Peyer's patch (tissue), 4 donors: ENCODE measurements around the gene TMEM204. TPM values are rescaled to one million over a fixed set of nuclear protein-coding genes. Genes with fewer than 3 reads are reported as not detected.

ENCODE experiments used
- DNase-seq, 3 donors: peaks; one replicate each; pipeline ENCODE4 v3.0.0-alpha.2; 2017 to 2019
- H3K27ac ChIP-seq, 4 donors: fragments of 200-600 bp; sonication (generic); one replicate each; pipeline ENCODE4 v1.5.1; 2016 to 2019
- H3K27me3 ChIP-seq, 2 donors: fragments of 200-600 bp; sonication (generic); one replicate each; pipeline ENCODE4 v1.5.1; 2019
- H3K36me3 ChIP-seq, 3 donors: fragments of 200-600 bp; sonication (generic); one replicate each; pipeline ENCODE4 v1.5.1; 2016 to 2019
- H3K4me1 ChIP-seq, 4 donors: fragments of 200-600 bp; sonication (generic); one replicate each; pipeline ENCODE4 v1.5.1; 2016 to 2019
- H3K4me3 ChIP-seq, 4 donors: fragments of 200-600 bp; sonication (generic); 1 replicate in 3 of 4; 2 replicates in 1 of 4; pipeline ENCODE4 v1.5.1; 2016 to 2019; ENCODE audit warnings: mild to moderate bottlenecking in 1 of 4
- H3K9me3 ChIP-seq, 4 donors: fragments of 200-600 bp; sonication (generic); one replicate each; pipeline ENCODE4 v1.5.1; 2016 to 2019; ENCODE audit warnings: mild to moderate bottlenecking in 1 of 4
- CTCF ChIP-seq, 6 experiments: fragments of 450-650 bp in 4 of 6; fragments of 200-600 bp in 2 of 6; sonication (generic) in 1 of 6; IDR thresholded peaks; one replicate each; pipeline ENCODE4 v1.5.1; 2017 to 2019; ENCODE audit warnings: antibody characterized with exemption in 6 of 6, mild to moderate bottlenecking in 3 of 6, moderate library complexity in 1 of 6
- POLR2A ChIP-seq, 2 donors: fragments of 450-650 bp; IDR thresholded peaks; one replicate each; pipeline ENCODE4 v1.5.1; 2017; ENCODE audit warnings: antibody characterized with exemption in 2 of 2, mild to moderate bottlenecking in 2 of 2, moderate library complexity in 2 of 2
- total RNA-seq, 4 donors: library from RNA; depleted of rRNA; stranded (reverse); fragments of >200 nt; gene quantifications; one replicate each; pipeline ENCODE4 v1.1.0, GENCODE V29; 2016

The TMEM204 gene
- total RNA-seq, 4 donors from 2014 or later = 7.4 to 42.1 (median 11.6) TPM

- DNase-seq = peak in 1 of 3 donors; percentile 66
- TF ChIP-seq CTCF (IDR thresholded peaks at IDR 0.05) = no peak
- peak overlapping the region; percentile 80 to 95 (median 89) for H3K27ac ChIP-seq
- H3K4me3 ChIP-seq = peak overlapping the region in 2 of 4 donors; percentile 14 to 67
- H3K36me3 ChIP-seq = peaks cover 0 to 14% (median 0%) of the 10 kb centered on the region in 3 donors
- peaks cover 0 to 35% (median 12%) of the 10 kb centered on the region in 4 donors for H3K4me1 ChIP-seq
- no peaks in the 10 kb centered on the region for H3K27me3 ChIP-seq
- H3K9me3 ChIP-seq = no peaks in the 10 kb centered on the region
These were observed 1.2 kb upstream of the TMEM204 start for GRCh38 chr16:1532081-1532760.

- H3K9me3 ChIP-seq = no peaks in the 10 kb centered on the region
- DNase-seq = no peak
- TF ChIP-seq POLR2A (IDR thresholded peaks at IDR 0.05) = no peak
- H3K27me3 ChIP-seq = no peaks in the 10 kb centered on the region
- peaks cover 0 to 20% (median 0%) of the 10 kb centered on the region in 3 donors for H3K36me3 ChIP-seq
- H3K4me3 ChIP-seq = peak overlapping the region; percentile 51 to 76 (median 70)
- peaks cover 0 to 37% (median 14%) of the 10 kb centered on the region in 4 donors for H3K4me1 ChIP-seq
- peak overlapping the region; percentile 80 to 95 (median 89) for H3K27ac ChIP-seq
These were observed 695 bp upstream of the TMEM204 start for GRCh38 chr16:1532771-1533170.

GRCh38 chr16:1534021-1535020 lies 855 bp downstream of the TMEM204 start:
- Histone ChIP-seq H3K27me3 (no peaks in the 10 kb centered on the region), H3K27ac (peak overlapping the region; percentile 80 to 95 (median 89)), H3K36me3 (peaks cover 0 to 28% (median 0%) of the 10 kb centered on the region in 3 donors), H3K9me3 (no peaks in the 10 kb centered on the region), H3K4me3 (peak overlapping the region; percentile 51 to 76 (median 70)), H3K4me1 (peaks cover 0 to 45% (median 17%) of the 10 kb centered on the region in 4 donors)
- TF ChIP-seq CTCF (IDR thresholded peaks at IDR 0.05) = no peak
- no peak for TF ChIP-seq POLR2A (IDR thresholded peaks at IDR 0.05)
- no peak for DNase-seq

- peak overlapping the region; percentile 51 to 76 (median 70) for H3K4me3 ChIP-seq
- TF ChIP-seq POLR2A (IDR thresholded peaks at IDR 0.05) (no peak), CTCF (IDR thresholded peaks at IDR 0.05) (no peak)
- DNase-seq = no peak
- peaks cover 0 to 34% (median 0%) of the 10 kb centered on the region in 3 donors for H3K36me3 ChIP-seq
- peaks cover 0 to 41% (median 17%) of the 10 kb centered on the region in 4 donors for H3K4me1 ChIP-seq
- H3K27ac ChIP-seq = peak overlapping the region in 3 of 4 donors; percentile 85 to 95 (median 93)
- no peaks in the 10 kb centered on the region for H3K27me3 ChIP-seq
- no peaks in the 10 kb centered on the region for H3K9me3 ChIP-seq
These were observed 2.2 kb downstream of the TMEM204 start for GRCh38 chr16:1535391-1536291.

- peak overlapping the region in 3 of 4 donors; percentile 67 to 76 (median 72) for H3K4me3 ChIP-seq
- no peaks in the 10 kb centered on the region for H3K9me3 ChIP-seq
- peaks cover 0 to 36% (median 0%) of the 10 kb centered on the region in 3 donors for H3K36me3 ChIP-seq
- TF ChIP-seq POLR2A (IDR thresholded peaks at IDR 0.05) (no peak), CTCF (IDR thresholded peaks at IDR 0.05) (no peak)
- DNase-seq = no peak
- peaks cover 0 to 38% (median 17%) of the 10 kb centered on the region in 4 donors for H3K4me1 ChIP-seq
- no peaks in the 10 kb centered on the region for H3K27me3 ChIP-seq
- H3K27ac ChIP-seq = peak overlapping the region in 3 of 4 donors; percentile 25 to 95 (median 85)
These were observed 3.1 kb downstream of the TMEM204 start for GRCh38 chr16:1536601-1537000.
